IPS DF 19.7 (cell line): ENCODE measurements around the gene INMT.
"Not testable (repeated sequence)": the region's sequence is repeated elsewhere in the genome, so short reads cannot be mapped to it uniquely, and the experiment has no call there.

Experiments used
- DNase-seq: peaks from one replicate; pipeline ENCODE4 v3.0.0-alpha.2; 2013; ENCODE audit warnings: low read depth, low spot score

INMT gene

GRCh38 chr7:30751696-30752273 is at the start of gene INMT:
Gene INMT, plus strand, starts transcription at chr7:30752135. Its CDS starts 16 bp downstream, at chr7:30752151.
- DNase-seq, result no peak

DNA sequence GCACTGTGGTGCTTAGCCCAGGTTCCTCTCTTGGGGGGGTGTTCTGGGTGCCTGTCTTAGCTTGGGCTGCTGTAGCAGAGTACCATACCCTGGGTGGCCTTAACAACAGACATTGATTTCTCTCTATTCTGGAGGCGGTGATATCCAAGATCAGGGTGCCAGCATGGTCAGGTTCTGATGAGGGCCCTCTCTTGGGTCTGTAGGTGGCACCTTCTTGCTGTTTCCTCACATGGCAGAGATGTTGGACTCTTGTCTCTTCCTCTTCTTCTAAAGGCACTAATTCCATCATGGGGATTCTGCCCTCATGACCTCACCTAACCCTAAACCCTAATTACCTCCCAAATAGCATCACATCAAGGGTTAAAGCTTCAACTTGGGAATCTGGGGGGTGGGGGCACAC is 49.7 kb upstream of the INMT start:
- DNase-seq, result no peak

DNA sequence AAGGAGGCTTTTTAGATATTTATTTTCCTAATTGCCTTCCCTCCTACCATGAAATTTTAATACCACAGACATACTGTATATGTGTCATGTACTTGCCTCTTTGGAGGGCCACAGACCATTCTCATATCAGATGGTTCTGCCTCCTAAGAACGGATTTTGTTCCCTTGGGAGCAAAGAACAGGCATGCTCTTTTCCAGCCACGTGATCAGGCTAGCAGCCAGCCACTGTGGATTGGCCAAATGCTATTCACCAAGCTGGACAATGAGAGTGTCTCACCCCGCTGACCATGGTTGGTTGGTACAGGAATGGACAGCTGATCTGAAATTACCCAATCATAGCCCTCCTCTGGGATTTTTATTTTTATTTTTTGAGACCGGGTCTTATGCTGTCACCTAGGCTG is 48.2 kb upstream of the INMT start:
- no peak for DNase-seq

GRCh38 chr7:30705008-30705407 is 46.9 kb upstream of the INMT start:
- no peak for DNase-seq

GRCh38 chr7:30705596-30705995 is 46.3 kb upstream of the INMT start:
- DNase-seq, result no peak

GRCh38 chr7:30706316-30706715 is 45.6 kb upstream of the INMT start:
- DNase-seq, result no peak

- DNase-seq, result no peak
These were observed 45.0 kb upstream of the INMT start for GRCh38 chr7:30706908-30707307.

- no peak for DNase-seq
These were observed 44.3 kb upstream of the INMT start for GRCh38 chr7:30707391-30708357.

DNA sequence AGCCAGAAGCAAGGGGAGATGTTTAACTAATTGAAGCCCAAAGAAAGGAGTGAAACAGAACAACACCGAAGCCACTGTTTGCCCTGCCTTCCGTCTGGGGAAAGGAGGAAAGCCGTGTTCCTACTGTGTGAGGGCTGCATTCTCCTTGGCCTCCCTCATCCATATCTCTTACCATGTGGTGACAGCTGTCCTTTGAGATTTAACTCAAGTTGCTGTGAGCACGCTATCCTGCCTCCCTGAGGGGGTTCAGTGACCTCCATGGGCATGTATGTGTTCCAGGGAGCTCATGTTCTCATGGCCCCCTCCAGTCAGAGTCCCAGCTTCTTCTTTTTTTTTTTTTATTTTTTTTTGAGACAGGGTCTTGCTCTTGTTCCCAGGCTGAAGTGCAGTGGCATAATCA is 43.5 kb upstream of the INMT start:
- no peak for DNase-seq

DNA sequence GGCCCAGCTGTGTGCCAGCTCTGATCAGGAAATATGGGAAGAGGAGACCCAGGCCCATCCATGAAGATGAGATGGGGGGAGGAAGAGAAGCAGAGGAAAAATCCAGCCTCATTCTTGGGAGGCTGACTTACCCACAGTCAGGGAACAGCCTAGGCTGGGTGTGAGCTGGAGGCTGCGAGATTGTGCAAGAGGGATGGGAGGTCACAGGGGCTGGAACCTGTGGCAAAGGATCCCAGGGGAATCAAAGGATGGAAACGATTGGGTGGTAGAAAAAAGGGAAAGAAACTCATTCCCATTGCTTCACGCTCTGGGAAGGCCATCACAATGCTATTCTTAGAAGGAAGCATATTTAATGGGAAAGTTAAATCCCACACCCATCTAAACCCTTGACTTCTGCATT is 43.0 kb upstream of the INMT start:
- no peak for DNase-seq

DNA sequence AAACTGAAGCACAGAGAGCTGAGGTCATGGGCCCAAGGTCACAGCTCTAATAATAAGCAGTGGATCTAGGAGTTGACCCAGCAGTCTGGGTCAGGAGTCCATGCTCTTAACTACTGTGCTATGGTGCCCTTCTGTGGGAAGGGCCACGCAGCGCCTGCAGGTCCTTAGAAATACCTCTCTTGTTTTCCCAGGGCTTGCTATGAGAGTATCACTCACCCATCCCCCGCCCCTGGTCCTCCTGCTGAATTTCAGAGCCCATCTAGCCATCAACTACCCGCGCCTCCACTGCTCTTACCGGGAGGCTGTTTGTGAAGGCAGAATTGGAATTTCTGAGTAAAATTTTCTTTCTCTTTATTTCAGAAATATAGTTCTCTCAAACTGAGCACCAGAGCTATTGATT is 42.4 kb upstream of the INMT start:
- DNase-seq, result no peak

- DNase-seq, result no peak
These were observed 41.3 kb upstream of the INMT start for GRCh38 chr7:30710669-30711068.

DNA sequence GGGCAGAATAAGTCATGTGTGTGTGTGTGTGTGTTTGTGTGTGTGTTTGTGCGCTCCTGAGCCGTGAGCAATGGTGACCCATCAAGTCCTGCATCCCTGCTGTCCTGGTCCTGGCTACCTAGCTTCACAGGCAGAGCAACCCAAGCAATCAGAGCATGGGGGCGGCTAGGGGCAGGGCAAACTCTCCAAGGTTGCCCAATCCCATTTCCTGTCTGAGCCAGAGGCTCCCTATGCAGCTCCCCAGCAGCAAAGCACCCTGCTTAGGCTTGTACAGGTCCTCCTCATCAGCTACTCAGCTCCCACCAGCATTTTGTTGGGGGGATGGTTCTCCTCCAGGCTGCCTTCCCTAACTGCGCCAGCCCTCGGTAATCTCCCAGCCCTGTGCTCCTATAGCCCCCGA is 38.5 kb upstream of the INMT start:
- DNase-seq, result no peak

- no peak for DNase-seq
These were observed 37.8 kb upstream of the INMT start for GRCh38 chr7:30714129-30714528.

- no peak for DNase-seq
These were observed 34.8 kb upstream of the INMT start for GRCh38 chr7:30717181-30717580.

DNA sequence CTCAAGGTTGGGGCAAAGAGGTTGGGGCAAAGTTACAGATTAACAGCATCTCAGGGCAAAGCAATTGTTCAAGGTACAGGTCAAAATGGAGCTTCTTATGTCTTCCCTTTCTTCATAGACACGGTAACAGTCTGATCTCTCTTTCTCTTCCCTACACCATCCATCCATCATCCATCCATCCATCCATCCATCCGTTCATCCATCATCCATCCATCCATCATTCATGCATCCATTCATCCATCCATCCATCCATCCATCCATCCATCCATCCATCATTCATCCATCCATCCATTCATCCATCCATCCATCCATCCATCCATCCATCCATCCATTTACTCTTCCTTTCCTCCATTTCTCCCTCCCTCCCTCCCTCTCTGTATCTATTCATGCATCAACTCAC is 32.5 kb upstream of the INMT start:
- DNase-seq, result not testable (repeated sequence)

GRCh38 chr7:30721211-30721610 is 30.7 kb upstream of the INMT start:
- DNase-seq, result no peak

DNA sequence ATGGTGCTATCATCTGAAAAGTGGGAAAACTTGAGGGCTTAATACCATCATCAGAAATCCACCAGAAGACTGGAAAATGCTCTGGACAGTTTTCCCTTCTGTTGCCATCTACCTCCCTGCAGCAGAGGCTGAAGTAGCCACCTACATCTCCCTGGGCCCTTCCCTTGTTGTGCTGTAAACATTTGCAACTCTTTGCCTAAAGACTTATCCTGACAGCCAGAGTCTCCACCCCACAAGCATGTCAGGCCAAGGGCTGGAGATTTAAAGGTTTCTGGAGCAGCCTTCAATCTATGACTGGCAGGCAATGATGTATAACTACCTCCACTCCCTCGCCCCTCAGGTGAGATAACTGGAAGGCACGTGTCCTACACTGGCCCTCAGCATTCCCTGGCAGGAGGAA is 29.7 kb upstream of the INMT start:
- DNase-seq, result no peak

- no peak for DNase-seq
These were observed 29.3 kb upstream of the INMT start for GRCh38 chr7:30722671-30723070.

DNA sequence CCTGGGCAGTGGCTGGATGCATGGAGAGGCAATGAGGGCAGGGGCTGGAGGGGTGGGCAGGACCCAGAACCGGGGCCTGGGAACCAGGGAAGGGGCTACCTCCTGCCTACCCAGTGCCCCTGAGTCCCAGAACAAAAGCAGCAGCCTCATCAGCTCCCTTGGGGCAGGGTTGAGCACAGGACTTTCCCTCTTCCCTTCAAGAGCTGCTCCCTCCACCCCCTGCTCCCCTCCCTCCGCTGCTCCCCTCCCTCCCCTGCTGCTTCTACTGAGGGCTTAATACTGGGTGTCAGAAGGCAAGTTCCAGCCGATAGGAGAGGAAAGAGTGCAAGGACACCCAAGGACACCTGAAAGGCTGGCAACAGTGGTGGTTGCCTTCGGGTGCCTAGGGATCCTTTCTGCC is 28.2 kb upstream of the INMT start:
- DNase-seq, result no peak

GRCh38 chr7:30726296-30727006 is 25.5 kb upstream of the INMT start:
- no peak for DNase-seq
